ENCODE results near the gene CCL16. TPM values are rescaled to one million over a fixed set of nuclear protein-coding genes. Genes with fewer than 3 reads are reported as not detected.
A peak's percentile ranks its signal among the peaks of the same experiment; 100 is the strongest.

CCL16 gene
- total and polyA plus RNA-seq, 9 donors: 0.11 to 0.90 (median 0.21) TPM; not detected in 5

- intact Hi-C loops (cut with DNase I): no loop called here
- Histone ChIP-seq H3K4me3 (no peak overlapping the region), H3K27ac (no peak overlapping the region), H3K27me3 (no peaks in the 10 kb centered on the region), H3K9me3 (no peaks in the 10 kb centered on the region), H3K36me3 (no peaks in the 10 kb centered on the region), H3K4me1 (ENCODE audit: insufficient read depth) (no peaks in the 10 kb centered on the region)
- DNase-seq: no peak
- TF ChIP-seq, protein P1, sequence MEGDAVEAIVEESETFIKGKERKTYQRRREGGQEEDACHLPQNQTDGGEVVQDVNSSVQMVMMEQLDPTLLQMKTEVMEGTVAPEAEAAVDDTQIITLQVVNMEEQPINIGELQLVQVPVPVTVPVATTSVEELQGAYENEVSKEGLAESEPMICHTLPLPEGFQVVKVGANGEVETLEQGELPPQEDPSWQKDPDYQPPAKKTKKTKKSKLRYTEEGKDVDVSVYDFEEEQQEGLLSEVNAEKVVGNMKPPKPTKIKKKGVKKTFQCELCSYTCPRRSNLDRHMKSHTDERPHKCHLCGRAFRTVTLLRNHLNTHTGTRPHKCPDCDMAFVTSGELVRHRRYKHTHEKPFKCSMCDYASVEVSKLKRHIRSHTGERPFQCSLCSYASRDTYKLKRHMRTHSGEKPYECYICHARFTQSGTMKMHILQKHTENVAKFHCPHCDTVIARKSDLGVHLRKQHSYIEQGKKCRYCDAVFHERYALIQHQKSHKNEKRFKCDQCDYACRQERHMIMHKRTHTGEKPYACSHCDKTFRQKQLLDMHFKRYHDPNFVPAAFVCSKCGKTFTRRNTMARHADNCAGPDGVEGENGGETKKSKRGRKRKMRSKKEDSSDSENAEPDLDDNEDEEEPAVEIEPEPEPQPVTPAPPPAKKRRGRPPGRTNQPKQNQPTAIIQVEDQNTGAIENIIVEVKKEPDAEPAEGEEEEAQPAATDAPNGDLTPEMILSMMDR (IDR thresholded peaks at IDR 0.05): no peak
- no peak for TF ChIP-seq POLR2A (IDR thresholded peaks at IDR 0.05)
- no peak for TF ChIP-seq EP300 (IDR thresholded peaks at IDR 0.05)
- 70 to 82% (median 73%) methylated on average over 6 of the region's 6 CpGs for WGBS, 3 donors
Observed at GRCh38 chr17:35963663-35964062, 17.6 kb downstream of the CCL16 start.

GRCh38 chr17:35953720-35954119 is 27.6 kb downstream of the CCL16 start:
- 56 to 59% (median 57%) methylated on average over 6 to 7 of the region's 7 CpGs for WGBS, 3 donors
- Histone ChIP-seq H3K36me3 (no peaks in the 10 kb centered on the region), H3K4me1 (ENCODE audit: insufficient read depth) (no peaks in the 10 kb centered on the region), H3K27ac (no peak overlapping the region), H3K27me3 (no peaks in the 10 kb centered on the region), H3K4me3 (no peak overlapping the region), H3K9me3 (no peaks in the 10 kb centered on the region)
- TF ChIP-seq, protein P1 (IDR thresholded peaks at IDR 0.05): no peak
- TF ChIP-seq POLR2A (IDR thresholded peaks at IDR 0.05): no peak
- TF ChIP-seq EP300 (IDR thresholded peaks at IDR 0.05): no peak
- intact Hi-C loops (cut with DNase I): no loop called here
- no peak for DNase-seq

DNA sequence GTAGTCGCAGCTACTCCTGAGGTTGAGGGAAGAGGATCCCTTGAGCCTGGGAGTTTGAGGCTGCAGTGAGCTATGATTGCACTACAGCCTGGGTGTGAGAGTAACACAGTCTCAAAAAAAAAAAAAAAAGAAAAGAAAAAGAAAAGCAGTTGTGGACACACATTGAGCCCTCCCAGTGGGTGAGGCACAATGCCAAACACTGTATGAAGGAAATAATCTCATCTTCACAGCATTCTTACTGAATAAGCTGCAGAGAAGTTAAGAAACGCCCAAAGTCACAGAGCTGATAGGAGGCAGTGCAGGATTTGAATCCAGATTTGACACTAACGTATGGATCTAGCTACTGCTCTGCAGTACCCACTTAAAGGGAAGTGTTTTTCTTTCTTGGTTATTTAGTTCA is 31.9 kb downstream of the CCL16 start:
- H3K27ac ChIP-seq: no peak overlapping the region
- no peaks in the 10 kb centered on the region for H3K36me3 ChIP-seq
- no peak for DNase-seq
- H3K4me3 ChIP-seq: no peak overlapping the region
- H3K4me1 ChIP-seq (ENCODE audit: insufficient read depth): no peaks in the 10 kb centered on the region
- TF ChIP-seq EP300 (IDR thresholded peaks at IDR 0.05): no peak
- H3K27me3 ChIP-seq: no peaks in the 10 kb centered on the region
- H3K9me3 ChIP-seq: no peaks in the 10 kb centered on the region
- 58 to 75% (median 65%) methylated on average over 3 of the region's 3 CpGs for WGBS, 3 donors
- intact Hi-C loops (cut with DNase I): no loop called here

GRCh38 chr17:35948092-35948491 is 33.2 kb downstream of the CCL16 start:
- no peak overlapping the region for H3K27ac ChIP-seq
- intact Hi-C loops (cut with DNase I): no loop called here
- no peak for DNase-seq
- no peaks in the 10 kb centered on the region for H3K36me3 ChIP-seq
- no peak overlapping the region for H3K4me3 ChIP-seq
- no peaks in the 10 kb centered on the region for H3K9me3 ChIP-seq
- H3K4me1 ChIP-seq (ENCODE audit: insufficient read depth): no peaks in the 10 kb centered on the region
- 89 to 90% (median 89%) methylated on average over 7 of the region's 7 CpGs for WGBS, 3 donors
- TF ChIP-seq EP300 (IDR thresholded peaks at IDR 0.05) (no peak), POLR2A (IDR thresholded peaks at IDR 0.05) (no peak)
- TF ChIP-seq, protein P1 (IDR thresholded peaks at IDR 0.05): no peak
- no peaks in the 10 kb centered on the region for H3K27me3 ChIP-seq

GRCh38 chr17:35947156-35947585 is 34.1 kb downstream of the CCL16 start:
- peak in 2 of 5 donors; percentile 27 to 36 for DNase-seq

More at GRCh38 chr17:35947156-35947585, 34.1 kb downstream of the CCL16 start:
- no peaks in the 10 kb centered on the region for H3K4me1 ChIP-seq (ENCODE audit: insufficient read depth)
- intact Hi-C loops (cut with DNase I): no loop called here
- WGBS, 3 donors: 7 to 19% (median 15%) methylated on average over 12 of the region's 12 CpGs
- no peak overlapping the region for H3K27ac ChIP-seq
- no peaks in the 10 kb centered on the region for H3K27me3 ChIP-seq
- H3K4me3 ChIP-seq: no peak overlapping the region
- H3K36me3 ChIP-seq: no peaks in the 10 kb centered on the region
- no peak for TF ChIP-seq POLR2A (IDR thresholded peaks at IDR 0.05)
- TF ChIP-seq, protein P1 (IDR thresholded peaks at IDR 0.05): peak; percentile 21 to 30 (median 22)
- H3K9me3 ChIP-seq: no peaks in the 10 kb centered on the region
